CMK (cell line): Measurements from ENCODE around the gene MAFG.

Experiments used
- DNase-seq: peaks from one replicate; pipeline ENCODE4 v3.0.0-alpha.2; 2010; ENCODE audit warnings: low read depth

Gene MAFG

DNA sequence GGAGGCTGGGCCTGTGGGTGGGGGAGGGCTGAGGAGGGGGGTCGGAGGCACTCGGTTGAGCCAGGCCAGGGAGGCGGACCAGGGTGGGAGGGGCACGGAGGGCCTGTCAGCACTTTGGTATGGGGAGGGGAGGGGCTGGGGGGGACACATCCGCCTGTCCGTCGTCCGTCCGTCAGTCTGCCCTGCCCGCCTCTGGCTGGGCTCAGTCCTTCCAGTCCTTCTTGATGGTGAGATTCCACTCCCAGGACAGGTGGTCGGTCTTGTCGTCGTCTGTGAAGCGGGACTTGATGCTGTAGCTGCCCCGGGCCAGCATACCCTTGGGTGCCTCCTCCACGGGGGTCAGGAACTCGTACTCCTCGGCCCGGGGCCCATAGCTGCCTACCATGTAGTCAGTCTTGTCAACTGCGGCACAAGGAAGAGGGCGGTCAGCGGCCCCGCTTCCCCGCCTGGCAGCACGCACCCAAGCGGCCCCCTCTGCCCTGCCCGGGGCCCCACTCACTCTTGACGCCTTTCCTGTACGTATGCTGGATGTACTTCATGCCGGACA, 58.8 kb downstream of the MAFG start:
- no peak for DNase-seq
